Measurements from ENCODE around the gene SMYD3. TPM values are rescaled to one million over a fixed set of nuclear protein-coding genes. Genes with fewer than 3 reads are reported as not detected.

Gene SMYD3
- total and polyA plus RNA-seq, 9 of the 15 experiments (the other 6 are each of a cell fraction or from before 2014, with no cell fraction given) = 128 to 440 (median 197) TPM

DNA sequence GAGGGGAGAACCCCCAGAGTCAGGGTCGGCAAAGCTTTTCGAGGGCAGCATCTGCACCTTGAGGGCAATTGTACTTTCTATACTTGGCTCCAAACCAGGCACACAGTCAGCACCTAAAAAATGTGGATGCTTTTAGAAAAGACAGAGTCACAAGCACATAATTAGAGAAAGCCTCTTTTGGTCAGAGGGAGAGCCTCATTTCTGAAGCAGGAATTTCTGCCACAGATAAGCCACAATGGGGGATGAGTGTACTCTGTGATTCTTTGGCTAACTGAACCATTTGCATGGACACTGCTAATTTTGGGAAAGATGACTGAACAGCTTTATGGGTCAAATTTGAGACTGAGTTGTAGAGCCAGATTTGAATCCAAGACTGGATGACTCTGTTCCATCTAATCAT lies 716.6 kb downstream of the SMYD3 start:
- DNase-seq (ENCODE audit: extremely low read depth in 1 of 4, low spot score in 3 of 4) = no peak
- H3K27me3 ChIP-seq (ENCODE audit: control insufficient read depth in 2 of 2, insufficient read depth in 2 of 2, low read length in 2 of 2) = no peaks in the 10 kb centered on the region
- H3K9me1 ChIP-seq (ENCODE audit: control insufficient read depth, insufficient read depth, low read length) = peaks cover 3% of the 10 kb centered on the region
- H4K20me1 ChIP-seq (replicated peaks; ENCODE audit: control insufficient read depth, insufficient read depth, low read length) = 0 out of 2 replicates have a peak, but pooled peaks cover 10% of the 10 kb centered on the region
- in situ Hi-C loops (cut with MboI) (no loop called here), intact Hi-C loops (cut with micrococcal nuclease) (no loop called here)
- no peaks in the 10 kb centered on the region for H3K9me3 ChIP-seq (replicated peaks; ENCODE audit: control insufficient read depth, insufficient read depth, low read depth, low read length)
- ATAC-seq = no peak
- POLR2A ChIA-PET = no interaction called here
- CTCF ChIA-PET (ENCODE audit: low intra/inter-chr PET ratio) = no interaction called here
- BruUV-seq (replicated peaks) = no TSS peak
- no peak overlapping the region for H2AFZ ChIP-seq (ENCODE audit: low read depth, low read length)
- WGBS (ENCODE audit: insufficient coverage, low coverage, missing lambda C conversion rate) = 97% methylated on average over 2 of the region's 2 CpGs
- peaks cover 3 to 15% of the 10 kb centered on the region in 2 experiments; a peak in 3 of 5 replicates for H3K4me1 ChIP-seq (replicated peaks in 1 of 2; ENCODE audit: control insufficient read depth in 2 of 2, insufficient read depth in 2 of 2, low read length in 2 of 2)
- no peak for FAIRE-seq
- no peak overlapping the region for H3K4me2 ChIP-seq (ENCODE audit: insufficient read depth, low read length)
- H3K27ac ChIP-seq (ENCODE audit: extremely low read depth, low read depth, low read length) = no peak overlapping the region
- peaks cover 37% of the 10 kb centered on the region; the same call in 2 of the 3 replicates for H3K36me3 ChIP-seq (ENCODE audit: control insufficient read depth, insufficient read depth, low read length)
- H3K9ac ChIP-seq (ENCODE audit: insufficient read depth in 1 of 2, low read depth in 2 of 2, low read length in 2 of 2) = no peak overlapping the region
- TF ChIP-seq MECOM (CRISPR knock-in tag; IDR thresholded peaks at IDR 0.05) = no peak
- TF ChIP-seq ZNF444 (CRISPR knock-in tag; IDR thresholded peaks at IDR 0.05) = no peak
- no peak for TF ChIP-seq THRAP3 (IDR thresholded peaks at IDR 0.05; ENCODE audit: borderline replicate concordance)
- no peak for TF ChIP-seq KHSRP (IDR thresholded peaks at IDR 0.05)
- TF ChIP-seq CTBP1 (IDR thresholded peaks at IDR 0.05; ENCODE audit: borderline replicate concordance) = no peak
- no peak for TF ChIP-seq DACH1 (IDR thresholded peaks at IDR 0.05; ENCODE audit: partially characterized antibody)
- H3K79me2 ChIP-seq (ENCODE audit: control insufficient read depth, insufficient read depth, low read length) = no peaks in the 10 kb centered on the region
- no peak overlapping the region for H3K4me3 ChIP-seq

DNA sequence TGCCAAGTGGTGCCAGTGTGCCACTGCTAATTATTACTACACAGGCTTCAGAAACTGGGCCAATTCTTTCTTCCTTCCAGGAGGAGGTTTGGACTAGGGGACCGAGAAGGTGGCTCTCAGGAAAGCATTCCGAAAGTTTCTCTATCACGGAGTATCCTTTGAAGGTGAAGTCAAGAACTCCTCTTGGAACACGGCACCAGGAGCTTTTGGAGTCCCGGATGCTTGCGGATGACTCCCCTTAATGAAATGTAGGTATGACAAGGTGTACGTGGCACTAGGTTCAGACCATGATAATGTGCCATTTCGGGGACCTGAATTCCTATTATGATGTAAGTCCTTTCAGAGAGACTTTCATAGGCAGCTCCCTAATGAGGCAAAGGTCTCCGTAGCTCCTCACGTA lies 718.2 kb downstream of the SMYD3 start:
- FAIRE-seq (no peak), DNase-seq (ENCODE audit: extremely low read depth in 1 of 4, low spot score in 3 of 4) (no peak), ATAC-seq (no peak)
- ChIA-PET POLR2A (interaction anchor here (0.6 to 1.1 kb wide), 3 partner anchors 14 to 155 kb away, joined by 3 to 5 read pairs (median 3); no protein-coding TSS in a partner anchor), CTCF (ENCODE audit: low intra/inter-chr PET ratio) (no interaction called here)
- in situ Hi-C loops (cut with MboI) = no loop called here
- no peak overlapping the region for H2AFZ ChIP-seq (ENCODE audit: low read depth, low read length)
- no peaks in the 10 kb centered on the region for H3K27me3 ChIP-seq (ENCODE audit: control insufficient read depth in 2 of 2, insufficient read depth in 2 of 2, low read length in 2 of 2)
- peaks cover 3% of the 10 kb centered on the region for H3K9me1 ChIP-seq (ENCODE audit: control insufficient read depth, insufficient read depth, low read length)
- BruUV-seq (replicated peaks) = no TSS peak
- WGBS (ENCODE audit: insufficient coverage, low coverage, missing lambda C conversion rate) = 96% methylated on average over 10 of the region's 10 CpGs
- H3K4me2 ChIP-seq (ENCODE audit: insufficient read depth, low read length) = no peak overlapping the region
- H3K9ac ChIP-seq (ENCODE audit: insufficient read depth in 1 of 2, low read depth in 2 of 2, low read length in 2 of 2) = no peak overlapping the region
- H4K20me1 ChIP-seq (replicated peaks; ENCODE audit: control insufficient read depth, insufficient read depth, low read length) = 0 out of 2 replicates have a peak, but pooled peaks cover 8% of the 10 kb centered on the region
- intact Hi-C loops (cut with micrococcal nuclease) = no loop called here
- no peak overlapping the region for H3K27ac ChIP-seq (ENCODE audit: extremely low read depth, low read depth, low read length)
- H3K4me1 ChIP-seq (replicated peaks in 1 of 2; ENCODE audit: control insufficient read depth in 2 of 2, insufficient read depth in 2 of 2, low read length in 2 of 2) = peaks cover 3 to 15% of the 10 kb centered on the region in 2 experiments; a peak in 3 of 5 replicates
- H3K4me3 ChIP-seq = no peak overlapping the region
- H3K9me3 ChIP-seq (replicated peaks; ENCODE audit: control insufficient read depth, insufficient read depth, low read depth, low read length) = no peaks in the 10 kb centered on the region
- no peaks in the 10 kb centered on the region for H3K79me2 ChIP-seq (ENCODE audit: control insufficient read depth, insufficient read depth, low read length)
- TF ChIP-seq MBD2 (IDR thresholded peaks at IDR 0.05; ENCODE audit: borderline replicate concordance, low read depth) = no peak
- H3K36me3 ChIP-seq (ENCODE audit: control insufficient read depth, insufficient read depth, low read length) = peaks cover 32% of the 10 kb centered on the region; the same call in 2 of the 3 replicates

All from K562 (cell line).